Ascending aorta (tissue), 2 donors: Measurements from ENCODE around the gene CAMKMT. TPM values are rescaled to one million over a fixed set of nuclear protein-coding genes. Genes with fewer than 3 reads are reported as not detected.

Experiments used
- DNase-seq, 2 donors: peaks; one replicate each; pipeline ENCODE4 v3.0.0-alpha.2; 2019; ENCODE audit warnings: low spot score in 2 of 2
- H3K27ac ChIP-seq, 2 donors: fragments of 200-600 bp; sonication (generic); one replicate each; pipeline ENCODE4 v1.5.1; 2016 to 2017; ENCODE audit warnings: mild to moderate bottlenecking in 1 of 2
- H3K27me3 ChIP-seq: fragments of 200-600 bp; sonication (generic); one replicate; pipeline ENCODE4 v1.5.1; 2017
- H3K36me3 ChIP-seq, 2 donors: fragments of 200-600 bp; sonication (generic); one replicate each; pipeline ENCODE4 v1.5.1; 2016
- H3K4me1 ChIP-seq, 2 donors: fragments of 200-600 bp; sonication (generic); one replicate each; pipeline ENCODE4 v1.5.1; 2016 to 2017; ENCODE audit warnings: mild to moderate bottlenecking in 1 of 2
- H3K4me3 ChIP-seq, 2 donors: fragments of 200-600 bp; sonication (generic); one replicate each; pipeline ENCODE4 v1.5.1; 2016 to 2017; ENCODE audit warnings: mild to moderate bottlenecking in 1 of 2
- H3K9me3 ChIP-seq, 2 donors: fragments of 200-600 bp; sonication (generic); one replicate each; pipeline ENCODE4 v1.5.1; 2016
- intact Hi-C: fragments of 100-400 bp; cut with DNase I; formaldehyde crosslinking; loops from one replicate; pipeline ENCODE4 v1.15.1; 2023
- total RNA-seq: library from RNA; depleted of rRNA; stranded (reverse); fragments of >200 nt; gene quantifications from one replicate; pipeline ENCODE4 v1.1.0, GENCODE V29; 2016
- TF ChIP-seq, protein P1 (sequence below), 3 experiments: fragments of 200-600 bp in 2 of 3; fragments of 450-650 bp in 1 of 3; sonication (generic) in 2 of 3; IDR thresholded peaks; one replicate each; pipeline ENCODE4 v1.5.1; 2016 to 2019; ENCODE audit warnings: antibody characterized with exemption in 3 of 3, mild to moderate bottlenecking in 1 of 3, moderate library complexity in 1 of 3

Gene CAMKMT
- total RNA-seq, 1 donor from 2014 or later: 5.1 TPM

DNA sequence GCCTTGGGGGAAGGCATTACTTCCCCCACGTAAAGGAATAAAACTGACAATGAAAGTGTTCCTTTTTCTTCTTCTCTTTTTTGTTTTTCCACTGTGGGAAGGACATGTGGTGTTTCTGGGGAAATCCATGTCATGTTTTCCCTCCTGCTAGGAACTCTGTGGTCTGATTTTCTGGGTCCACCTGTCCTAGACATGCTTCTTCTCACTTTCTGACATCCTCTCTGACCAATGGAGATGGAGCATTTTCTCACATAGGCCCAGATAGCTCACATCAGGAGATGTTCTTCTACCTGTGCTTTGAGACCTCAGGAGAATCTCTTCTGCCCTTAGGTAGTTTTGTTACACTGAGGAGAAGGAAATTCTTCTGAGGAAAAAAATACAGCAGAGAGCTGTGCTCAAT is 327.8 kb downstream of the CAMKMT start:
- TF ChIP-seq, protein P1, sequence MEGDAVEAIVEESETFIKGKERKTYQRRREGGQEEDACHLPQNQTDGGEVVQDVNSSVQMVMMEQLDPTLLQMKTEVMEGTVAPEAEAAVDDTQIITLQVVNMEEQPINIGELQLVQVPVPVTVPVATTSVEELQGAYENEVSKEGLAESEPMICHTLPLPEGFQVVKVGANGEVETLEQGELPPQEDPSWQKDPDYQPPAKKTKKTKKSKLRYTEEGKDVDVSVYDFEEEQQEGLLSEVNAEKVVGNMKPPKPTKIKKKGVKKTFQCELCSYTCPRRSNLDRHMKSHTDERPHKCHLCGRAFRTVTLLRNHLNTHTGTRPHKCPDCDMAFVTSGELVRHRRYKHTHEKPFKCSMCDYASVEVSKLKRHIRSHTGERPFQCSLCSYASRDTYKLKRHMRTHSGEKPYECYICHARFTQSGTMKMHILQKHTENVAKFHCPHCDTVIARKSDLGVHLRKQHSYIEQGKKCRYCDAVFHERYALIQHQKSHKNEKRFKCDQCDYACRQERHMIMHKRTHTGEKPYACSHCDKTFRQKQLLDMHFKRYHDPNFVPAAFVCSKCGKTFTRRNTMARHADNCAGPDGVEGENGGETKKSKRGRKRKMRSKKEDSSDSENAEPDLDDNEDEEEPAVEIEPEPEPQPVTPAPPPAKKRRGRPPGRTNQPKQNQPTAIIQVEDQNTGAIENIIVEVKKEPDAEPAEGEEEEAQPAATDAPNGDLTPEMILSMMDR (IDR thresholded peaks at IDR 0.05): no peak
- intact Hi-C loops: no loop called here
- no peak overlapping the region for H3K27ac ChIP-seq
- H3K9me3 ChIP-seq: no peaks in the 10 kb centered on the region
- H3K27me3 ChIP-seq: no peaks in the 10 kb centered on the region
- H3K4me3 ChIP-seq: no peak overlapping the region
- DNase-seq: no peak
- no peaks in the 10 kb centered on the region for H3K4me1 ChIP-seq
- H3K36me3 ChIP-seq: no peaks in the 10 kb centered on the region

DNA sequence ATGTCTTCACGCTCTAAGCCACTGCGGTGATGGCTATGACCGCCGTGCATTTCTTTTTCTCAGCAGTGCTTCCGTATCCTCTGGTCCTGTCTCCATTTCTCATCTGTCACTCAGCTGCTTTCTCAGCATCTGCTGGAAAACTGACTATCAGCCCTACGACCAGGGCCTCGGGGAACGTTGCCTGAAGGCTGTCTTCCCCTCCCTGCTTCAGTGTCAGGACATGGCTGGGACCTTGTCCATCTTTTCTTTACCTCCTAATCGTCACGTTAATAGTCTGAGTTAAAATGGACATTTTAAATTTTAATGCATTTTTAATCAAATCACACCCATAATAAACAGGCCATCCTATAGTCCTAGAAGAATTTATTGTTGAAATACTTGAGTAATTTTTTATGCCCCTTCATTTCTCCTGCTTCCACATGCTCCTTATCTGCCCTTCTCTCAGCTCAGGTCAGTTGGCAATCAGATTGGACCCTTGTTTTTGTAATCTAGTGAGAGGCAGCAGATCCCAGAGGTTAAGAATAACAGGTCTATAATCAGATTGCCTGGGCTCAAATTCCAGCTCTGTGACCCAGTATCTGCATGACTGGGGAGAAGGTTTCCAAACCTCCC is 329.5 kb downstream of the CAMKMT start:
- Histone ChIP-seq H3K9me3 (no peaks in the 10 kb centered on the region), H3K4me3 (no peak overlapping the region), H3K36me3 (no peaks in the 10 kb centered on the region), H3K4me1 (no peaks in the 10 kb centered on the region), H3K27me3 (no peaks in the 10 kb centered on the region), H3K27ac (no peak overlapping the region)
- TF ChIP-seq, protein P1 (IDR thresholded peaks at IDR 0.05): no peak
- intact Hi-C loops: no loop called here
- DNase-seq: no peak

DNA sequence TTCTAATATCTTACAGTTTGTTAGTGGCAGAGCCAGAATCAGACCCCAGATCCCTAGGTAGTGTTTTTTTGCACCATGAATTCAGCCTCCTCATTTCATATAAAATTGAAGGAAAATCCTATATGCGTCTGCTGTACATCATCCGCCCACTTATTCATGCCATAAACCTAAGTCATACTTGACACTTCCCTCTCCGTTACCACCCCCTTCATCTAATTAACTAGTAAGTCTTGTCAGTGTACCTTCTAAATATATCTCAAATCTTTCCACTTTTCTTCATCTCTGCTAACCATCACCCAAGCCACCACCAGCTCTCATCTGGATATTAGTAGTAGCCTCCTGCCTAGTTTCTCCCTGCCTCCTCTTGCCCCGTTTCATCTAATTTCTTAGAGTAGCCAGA is 331.1 kb downstream of the CAMKMT start:
- Histone ChIP-seq H3K27me3 (no peaks in the 10 kb centered on the region), H3K9me3 (no peaks in the 10 kb centered on the region), H3K4me1 (no peaks in the 10 kb centered on the region), H3K36me3 (no peaks in the 10 kb centered on the region), H3K27ac (no peak overlapping the region), H3K4me3 (no peak overlapping the region)
- intact Hi-C loops: no loop called here
- TF ChIP-seq, protein P1 (IDR thresholded peaks at IDR 0.05): no peak
- no peak for DNase-seq

DNA sequence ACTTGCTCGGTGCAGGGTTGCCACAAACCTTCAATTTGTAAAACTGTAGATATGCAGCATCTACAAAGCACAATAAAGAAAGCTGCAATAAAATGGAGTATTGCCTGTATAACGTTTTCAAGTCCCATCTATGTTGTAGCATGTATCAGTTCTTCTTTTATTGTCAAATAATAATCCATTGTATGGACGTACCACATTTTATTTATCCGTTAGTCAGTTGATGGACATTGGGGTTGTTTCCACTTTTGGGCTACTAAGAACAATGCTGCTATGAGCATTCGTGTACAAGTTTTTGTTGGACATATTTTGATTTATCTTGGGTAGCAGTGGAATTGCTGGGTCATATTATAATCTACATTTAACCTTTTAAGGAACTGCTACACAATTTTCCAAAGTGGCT is 339.1 kb downstream of the CAMKMT start:
- TF ChIP-seq, protein P1 (IDR thresholded peaks at IDR 0.05): no peak
- H3K4me1 ChIP-seq: no peaks in the 10 kb centered on the region
- intact Hi-C loops: no loop called here
- H3K27me3 ChIP-seq: no peaks in the 10 kb centered on the region
- DNase-seq: no peak
- no peaks in the 10 kb centered on the region for H3K36me3 ChIP-seq
- no peaks in the 10 kb centered on the region for H3K9me3 ChIP-seq
- no peak overlapping the region for H3K4me3 ChIP-seq
- H3K27ac ChIP-seq: no peak overlapping the region

DNA sequence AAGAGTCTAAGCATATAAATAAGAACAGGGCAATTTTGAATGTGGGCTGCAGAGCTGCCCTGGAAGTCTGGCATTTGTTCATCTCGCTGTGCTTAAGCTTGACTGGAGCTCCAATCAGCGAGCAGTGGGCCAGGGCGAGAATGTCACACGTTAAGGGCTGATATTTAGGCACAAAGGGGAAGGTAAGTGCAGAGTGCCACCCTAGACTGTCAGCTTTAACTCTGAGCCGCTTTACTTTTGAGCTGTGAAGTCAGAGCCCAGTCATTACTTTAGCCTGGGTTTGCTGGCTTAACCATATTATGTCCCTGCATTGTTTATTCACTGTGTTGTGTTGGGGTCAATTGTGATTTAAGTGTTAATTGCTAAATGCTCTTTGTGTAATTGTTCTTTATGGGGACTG is 343.6 kb downstream of the CAMKMT start:
- TF ChIP-seq, protein P1 (IDR thresholded peaks at IDR 0.05): no peak
- no peaks in the 10 kb centered on the region for H3K4me1 ChIP-seq
- DNase-seq: no peak
- H3K27me3 ChIP-seq: no peaks in the 10 kb centered on the region
- H3K4me3 ChIP-seq: no peak overlapping the region
- peaks cover 0 to 3% of the 10 kb centered on the region in 2 donors for H3K36me3 ChIP-seq
- intact Hi-C loops: no loop called here
- no peaks in the 10 kb centered on the region for H3K9me3 ChIP-seq
- no peak overlapping the region for H3K27ac ChIP-seq
